Measurements from ENCODE around the gene SHROOM1. TPM values are rescaled to one million over a fixed set of nuclear protein-coding genes. Genes with fewer than 3 reads are reported as not detected.
"Not testable (repeated sequence)": the region's sequence is repeated elsewhere in the genome, so short reads cannot be mapped to it uniquely, and the experiment has no call there.

The SHROOM1 gene
- total and polyA plus RNA-seq, 9 of the 15 experiments (the other 6 are each of a cell fraction or from before 2014, with no cell fraction given): 0.44 to 26.5 (median 11.9) TPM

DNA sequence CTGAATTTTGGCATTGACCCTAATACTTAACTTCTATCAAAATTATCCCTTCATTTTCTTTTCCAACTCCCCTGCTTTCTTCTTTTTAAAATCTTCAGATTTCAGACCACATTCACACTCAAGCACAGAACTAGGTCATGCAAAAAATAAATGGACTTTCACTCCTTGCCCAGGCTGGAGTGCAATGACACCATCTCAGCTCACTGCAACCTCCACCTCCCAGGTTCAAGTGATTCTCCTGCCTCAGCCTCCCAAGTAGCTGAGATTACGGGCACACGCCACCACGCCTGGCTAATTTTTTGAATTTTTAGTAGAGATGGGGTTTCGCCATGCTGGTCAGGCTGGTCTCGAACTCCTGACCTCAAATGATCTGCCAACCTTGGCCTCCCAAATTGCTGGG, 24.5 kb upstream of the SHROOM1 start:
- H4K20me1 ChIP-seq (replicated peaks; ENCODE audit: control insufficient read depth, insufficient read depth, low read length); H3K9ac ChIP-seq (ENCODE audit: insufficient read depth in 1 of 2, low read depth in 2 of 2, low read length in 2 of 2); H3K9me3 ChIP-seq (replicated peaks; ENCODE audit: control insufficient read depth, insufficient read depth, low read depth, low read length); in situ Hi-C loops (cut with MboI); H3K27ac ChIP-seq (ENCODE audit: extremely low read depth, low read depth, low read length); H3K36me3 ChIP-seq (ENCODE audit: control insufficient read depth, insufficient read depth, low read length); H3K27me3 ChIP-seq (ENCODE audit: control insufficient read depth in 2 of 2, insufficient read depth in 2 of 2, low read length in 2 of 2); H2AFZ ChIP-seq (ENCODE audit: low read depth, low read length); intact Hi-C loops (cut with micrococcal nuclease); ATAC-seq; H3K4me1 ChIP-seq (replicated peaks in 1 of 2; ENCODE audit: control insufficient read depth in 2 of 2, insufficient read depth in 2 of 2, low read length in 2 of 2); H3K4me3 ChIP-seq; FAIRE-seq; H3K9me1 ChIP-seq (ENCODE audit: control insufficient read depth, insufficient read depth, low read length); BruUV-seq (replicated peaks); CTCF ChIA-PET (ENCODE audit: low intra/inter-chr PET ratio); H3K4me2 ChIP-seq (ENCODE audit: insufficient read depth, low read length); DNase-seq (ENCODE audit: extremely low read depth in 1 of 4, low spot score in 3 of 4); H3K79me2 ChIP-seq (ENCODE audit: control insufficient read depth, insufficient read depth, low read length): not testable (repeated sequence)
- WGBS (ENCODE audit: insufficient coverage, low coverage, missing lambda C conversion rate): 73% methylated on average over 5 of the region's 5 CpGs
- POLR2A ChIA-PET: interaction anchor here (0.5 to 3.0 kb wide), 8 partner anchors 11 to 1106 kb away, joined by 3 to 17 read pairs (median 4); partner anchors contain the start of genes GDF9 and UQCRQ

DNA sequence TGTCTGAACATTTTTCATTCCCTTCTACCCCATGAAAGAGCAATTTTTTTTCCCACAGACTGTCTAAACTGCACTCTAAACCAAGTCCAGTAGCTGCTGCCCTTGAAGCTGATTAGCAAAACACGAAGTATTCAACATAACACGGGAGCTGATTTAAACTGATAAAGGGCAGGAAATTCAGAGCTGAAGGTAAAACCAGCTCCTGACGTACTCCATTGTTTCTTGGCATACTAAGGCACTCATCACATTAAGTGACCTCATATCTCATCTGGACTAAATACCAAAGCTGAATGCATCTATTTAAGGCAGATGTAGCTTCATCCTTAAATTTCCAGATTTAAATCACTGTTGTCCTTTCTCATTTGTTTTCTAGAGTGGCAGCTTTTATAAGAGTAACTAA, 23.9 kb upstream of the SHROOM1 start:
- Histone ChIP-seq H2AFZ (ENCODE audit: low read depth, low read length) (no peak overlapping the region), H4K20me1 (replicated peaks; ENCODE audit: control insufficient read depth, insufficient read depth, low read length) (no peaks in the 10 kb centered on the region), H3K27ac (ENCODE audit: extremely low read depth, low read depth, low read length) (no peak overlapping the region), H3K4me2 (ENCODE audit: insufficient read depth, low read length) (no peak overlapping the region), H3K4me3 (no peak overlapping the region), H3K27me3 (ENCODE audit: control insufficient read depth in 2 of 2, insufficient read depth in 2 of 2, low read length in 2 of 2) (no peaks in the 10 kb centered on the region), H3K9me1 (ENCODE audit: control insufficient read depth, insufficient read depth, low read length) (no peaks in the 10 kb centered on the region), H3K79me2 (ENCODE audit: control insufficient read depth, insufficient read depth, low read length) (no peaks in the 10 kb centered on the region), H3K4me1 (replicated peaks in 1 of 2; ENCODE audit: control insufficient read depth in 2 of 2, insufficient read depth in 2 of 2, low read length in 2 of 2) (peaks cover 2 to 10% of the 10 kb centered on the region in 2 experiments; a peak in 3 of 5 replicates), H3K9me3 (replicated peaks; ENCODE audit: control insufficient read depth, insufficient read depth, low read depth, low read length) (no peaks in the 10 kb centered on the region), H3K9ac (ENCODE audit: insufficient read depth in 1 of 2, low read depth in 2 of 2, low read length in 2 of 2) (no peak overlapping the region), H3K36me3 (ENCODE audit: control insufficient read depth, insufficient read depth, low read length) (no peaks in the 10 kb centered on the region)
- ChIA-PET POLR2A (interaction anchor here (0.6 to 3.0 kb wide), 8 partner anchors 10 to 359 kb away, joined by 3 to 17 read pairs (median 4); partner anchors contain the start of genes GDF9 and UQCRQ), CTCF (ENCODE audit: low intra/inter-chr PET ratio) (no interaction called here)
- ATAC-seq (no peak), DNase-seq (ENCODE audit: extremely low read depth in 1 of 4, low spot score in 3 of 4) (no peak), FAIRE-seq (peak; percentile 58)
- in situ Hi-C loops (cut with MboI) (no loop called here), intact Hi-C loops (cut with micrococcal nuclease) (no loop called here)
- WGBS (ENCODE audit: insufficient coverage, low coverage, missing lambda C conversion rate): 5% methylated on average over 3 of the region's 3 CpGs
- no TSS peak for BruUV-seq (replicated peaks)
- TF ChIP-seq KDM1A (IDR thresholded peaks at IDR 0.05): 0 out of 4 replicates have a peak, but pooled peaks of 1 of the 2 experiments have one; percentile 14
- no peak for TF ChIP-seq BMI1 (IDR thresholded peaks at IDR 0.05; ENCODE audit: low read length)

Measured in K562 (cell line).